Activated CD4-positive, alpha-beta memory T cell treated with anti-CD3 and anti-CD28 coated beads for 36 hours (primary cell): ENCODE measurements around the gene NRL. TPM values are rescaled to one million over a fixed set of nuclear protein-coding genes. Genes with fewer than 3 reads are reported as not detected.
"Not testable (repeated sequence)": the region's sequence is repeated elsewhere in the genome, so short reads cannot be mapped to it uniquely, and the experiment has no call there.

ENCODE experiments used
- CTCF ChIA-PET: fragments of 350-600 bp; sonication (Branson Sonifier 250); formaldehyde crosslinking; loops from one replicate; lab custom pipeline; 2021; ENCODE audit warnings: antibody characterized with exemption, inconsistent platforms; lab: Charles Lee
- POLR2A ChIA-PET: fragments of 350-600 bp; sonication (Branson Sonifier 250); formaldehyde crosslinking; loops from one replicate; lab custom pipeline; 2021; ENCODE audit warnings: antibody characterized with exemption; lab: Charles Lee
- DNase-seq: peaks from one replicate; pipeline ENCODE4 v3.0.0-alpha.2; 2020
- H3K27ac Mint-ChIP-seq: one replicate; pipeline ENCODE4 v1.8.0; 2021; ENCODE audit warnings: mixed read lengths
- H3K27me3 Mint-ChIP-seq: one replicate; pipeline ENCODE4 v1.8.0; 2021; ENCODE audit warnings: mixed read lengths
- H3K36me3 Mint-ChIP-seq: one replicate; pipeline ENCODE4 v1.8.0; 2021; ENCODE audit warnings: mixed read lengths
- H3K4me1 Mint-ChIP-seq: one replicate; pipeline ENCODE4 v1.8.0; 2021; ENCODE audit warnings: low read depth, mixed read lengths
- H3K4me3 Mint-ChIP-seq: one replicate; pipeline ENCODE4 v1.8.0; 2021; ENCODE audit warnings: mild to moderate bottlenecking, mixed read lengths
- H3K9me3 Mint-ChIP-seq: one replicate; pipeline ENCODE4 v1.8.0; 2021; ENCODE audit warnings: mixed read lengths
- intact Hi-C: fragments of 100-400 bp; cut with micrococcal nuclease; formaldehyde crosslinking; loops from one replicate; pipeline ENCODE4 v1.15.1; 2023
- total RNA-seq, 2 experiments: library from RNA; stranded (reverse); gene quantifications; one replicate each; pipeline ENCODE4 v1.2.3, GENCODE V29; 2021

NRL gene
- total RNA-seq, 2 experiments from 2014 or later: 1.2 to 1.9 TPM

DNA sequence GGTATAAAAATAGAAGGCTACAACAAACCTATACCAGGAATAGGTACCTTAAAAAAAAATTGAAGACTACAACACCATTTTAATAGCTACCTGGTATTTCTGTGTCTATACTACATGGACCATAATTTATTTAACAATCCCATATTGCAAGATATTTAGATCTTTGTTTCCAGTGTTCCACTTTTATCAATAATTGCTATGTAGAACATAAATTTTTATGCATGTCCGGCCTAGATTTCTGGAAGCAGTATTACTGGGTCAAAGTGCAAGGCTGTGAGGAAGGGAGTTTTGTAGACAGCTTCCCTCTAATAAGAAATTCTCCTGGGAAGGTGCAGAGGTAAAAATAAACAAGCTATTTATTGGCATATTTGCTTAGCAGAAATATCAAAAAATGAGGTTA lies 4.2 kb downstream of the NRL start:
- H3K9me3 Mint-ChIP-seq: no peaks in the 10 kb centered on the region
- H3K27ac Mint-ChIP-seq: peak overlapping the region; percentile 20
- CTCF ChIA-PET: interaction anchor here (0.5 to 11.2 kb wide), 17 partner anchors 10 to 164 kb away, joined by 3 to 261 read pairs (median 5); partner anchors contain the start of genes DHRS4L2, EMC9, IRF9 and MDP1
- peaks cover 7% of the 10 kb centered on the region for H3K36me3 Mint-ChIP-seq
- intact Hi-C loops: no loop called here
- H3K4me1 Mint-ChIP-seq: peaks cover 25% of the 10 kb centered on the region
- POLR2A ChIA-PET: interaction anchor here (1.1 to 5.6 kb wide), 6 partner anchors 16 to 52 kb away, joined by 3 to 41 read pairs (median 5); partner anchors contain the start of genes IRF9, PCK2 and PSME1
- no peaks in the 10 kb centered on the region for H3K27me3 Mint-ChIP-seq
- H3K4me3 Mint-ChIP-seq: no peak overlapping the region
- no peak for DNase-seq

DNA sequence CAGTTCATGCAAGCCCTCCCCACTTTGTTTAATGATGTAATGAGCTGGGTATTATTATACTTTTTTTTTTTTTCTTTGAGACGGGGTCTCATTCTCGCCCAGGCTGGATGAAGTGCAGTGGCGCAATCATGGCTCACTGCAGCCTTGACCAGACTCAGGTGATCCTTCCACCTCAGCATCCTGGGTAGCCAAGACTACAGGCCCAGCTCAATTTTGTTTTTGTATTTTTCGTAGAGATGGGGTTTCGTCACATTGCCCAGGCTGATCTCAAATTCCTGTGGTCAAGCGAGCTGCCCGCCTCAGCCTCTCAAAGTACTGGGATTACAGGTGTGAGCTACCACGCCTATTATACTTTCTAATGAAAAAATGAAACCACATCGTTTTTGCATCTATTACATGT lies 4.7 kb downstream of the NRL start:
- ChIA-PET CTCF (interaction anchor here (0.6 to 11.2 kb wide), 18 partner anchors 10 to 154 kb away, joined by 3 to 261 read pairs (median 7); partner anchors contain the start of genes CPNE6, DHRS4L2, EMC9 and IRF9), POLR2A (interaction anchor here (0.6 to 5.6 kb wide), 8 partner anchors 15 to 1370 kb away, joined by 3 to 41 read pairs (median 5); partner anchors contain the start of genes IRF9, PCK2 and PSME1)
- no peaks in the 10 kb centered on the region for H3K9me3 Mint-ChIP-seq
- intact Hi-C loops: no loop called here
- peaks cover 4% of the 10 kb centered on the region for H3K36me3 Mint-ChIP-seq
- no peak overlapping the region for H3K27ac Mint-ChIP-seq
- H3K27me3 Mint-ChIP-seq: no peaks in the 10 kb centered on the region
- no peak overlapping the region for H3K4me3 Mint-ChIP-seq
- H3K4me1 Mint-ChIP-seq: peaks cover 22% of the 10 kb centered on the region
- DNase-seq: no peak

DNA sequence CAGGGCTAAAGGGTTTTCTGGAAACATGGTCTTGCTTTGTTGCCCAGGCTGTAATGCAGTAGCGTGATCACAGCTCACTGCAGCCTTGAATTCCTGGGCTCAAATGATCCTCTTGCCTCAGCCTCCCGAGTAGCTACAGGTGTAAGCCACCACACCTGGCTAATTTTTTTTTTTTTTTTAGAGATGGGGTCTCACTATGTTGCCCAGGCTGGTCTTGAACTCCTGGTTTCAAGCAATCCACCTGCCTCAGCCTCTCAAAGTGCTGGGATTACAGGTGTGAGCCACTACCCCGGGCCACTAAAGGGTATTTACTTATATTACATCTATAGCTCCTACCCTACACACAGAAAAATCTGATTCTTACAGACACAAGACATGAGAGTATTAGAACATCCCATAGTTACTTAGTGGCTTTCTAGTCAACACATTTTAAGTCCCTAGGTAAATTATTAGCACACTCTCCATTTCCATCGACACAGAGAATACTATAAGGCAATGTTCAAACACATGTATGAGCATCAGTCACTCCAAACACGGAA lies 6.3 kb downstream of the NRL start:
- H3K27ac Mint-ChIP-seq: peak overlapping the region; percentile 91
- peaks cover 15% of the 10 kb centered on the region for H3K36me3 Mint-ChIP-seq
- DNase-seq: no peak
- peak overlapping the region; percentile 11 for H3K4me3 Mint-ChIP-seq
- no peaks in the 10 kb centered on the region for H3K9me3 Mint-ChIP-seq
- peaks cover 22% of the 10 kb centered on the region for H3K4me1 Mint-ChIP-seq
- ChIA-PET CTCF (interaction anchor here (0.7 to 11.2 kb wide), 37 partner anchors 8 to 441 kb away, joined by 3 to 261 read pairs (median 5); partner anchors contain the start of genes CARMIL3, DHRS4L2, EMC9 and IPO4), POLR2A (interaction anchor here (0.5 to 5.6 kb wide), 10 partner anchors 11 to 1726 kb away, joined by 3 to 41 read pairs (median 4); partner anchors contain the start of genes CARMIL3, EMC9, IRF9 and PCK2)
- intact Hi-C loops: loop anchor here (1.0 kb wide), 2 partner anchors 13 to 55 kb away; no protein-coding TSS in a partner anchor
- no peaks in the 10 kb centered on the region for H3K27me3 Mint-ChIP-seq

GRCh38 chr14:24106672-24107271 lies 8.0 kb downstream of the NRL start:
- Mint-ChIP-seq H3K4me3 (no peak overlapping the region), H3K36me3 (peaks cover 28% of the 10 kb centered on the region), H3K27ac (no peak overlapping the region), H3K9me3 (no peaks in the 10 kb centered on the region), H3K27me3 (no peaks in the 10 kb centered on the region), H3K4me1 (peaks cover 22% of the 10 kb centered on the region)
- no peak for DNase-seq
- CTCF ChIA-PET: interaction anchor here (1.1 to 11.2 kb wide), 7 partner anchors 13 to 54 kb away, joined by 3 to 261 read pairs (median 36); partner anchors contain the start of genes EMC9, IRF9 and PCK2
- POLR2A ChIA-PET: interaction anchor here (0.8 to 5.6 kb wide), 3 partner anchors 9 to 49 kb away, joined by 4 to 41 read pairs (median 6); partner anchors contain the start of gene PCK2
- intact Hi-C loops: no loop called here

DNA sequence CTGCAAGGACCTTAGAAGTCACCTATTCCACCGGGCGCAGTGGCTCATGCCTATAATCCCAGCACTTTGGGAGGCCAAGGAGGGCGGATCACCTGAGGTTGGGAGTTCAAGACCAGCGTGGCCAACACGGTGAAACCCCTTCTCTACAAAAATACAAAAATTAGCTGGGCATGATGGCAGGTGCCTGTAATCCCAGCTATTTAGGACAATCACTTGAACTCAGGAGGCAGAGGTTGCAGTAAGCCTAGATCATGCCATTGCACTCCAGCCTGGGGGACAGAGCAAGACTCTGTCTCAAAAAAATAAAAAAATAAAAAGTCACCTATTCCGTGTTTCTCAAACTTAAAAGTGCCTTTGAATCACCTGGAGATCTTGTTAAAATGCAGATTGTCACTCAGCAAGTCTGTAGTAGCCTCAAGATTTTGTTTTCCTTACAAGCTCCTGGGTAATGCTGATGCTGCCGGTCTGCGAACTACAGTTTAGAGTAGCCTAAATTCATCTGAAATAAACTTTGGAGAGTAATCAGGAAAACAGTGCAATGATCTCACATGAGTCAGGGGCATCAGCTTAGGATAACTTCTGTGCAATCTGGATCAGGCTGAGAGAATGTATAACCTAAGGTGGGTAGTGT lies 9.0 kb downstream of the NRL start:
- H3K4me3 Mint-ChIP-seq, H3K9me3 Mint-ChIP-seq, DNase-seq, intact Hi-C loops, H3K27me3 Mint-ChIP-seq: not testable (repeated sequence)
- H3K4me1 Mint-ChIP-seq: peaks cover 22% of the 10 kb centered on the region
- peak overlapping the region; percentile 64 for H3K27ac Mint-ChIP-seq
- ChIA-PET POLR2A (interaction anchor here (0.6 to 5.6 kb wide), 3 partner anchors 11 to 109 kb away, joined by 4 to 41 read pairs (median 6); partner anchors contain the start of gene PCK2), CTCF (interaction anchor here (1.1 to 11.2 kb wide), 5 partner anchors 12 to 55 kb away, joined by 3 to 261 read pairs (median 50); partner anchors contain the start of genes IRF9 and PCK2)
- H3K36me3 Mint-ChIP-seq: peaks cover 34% of the 10 kb centered on the region

DNA sequence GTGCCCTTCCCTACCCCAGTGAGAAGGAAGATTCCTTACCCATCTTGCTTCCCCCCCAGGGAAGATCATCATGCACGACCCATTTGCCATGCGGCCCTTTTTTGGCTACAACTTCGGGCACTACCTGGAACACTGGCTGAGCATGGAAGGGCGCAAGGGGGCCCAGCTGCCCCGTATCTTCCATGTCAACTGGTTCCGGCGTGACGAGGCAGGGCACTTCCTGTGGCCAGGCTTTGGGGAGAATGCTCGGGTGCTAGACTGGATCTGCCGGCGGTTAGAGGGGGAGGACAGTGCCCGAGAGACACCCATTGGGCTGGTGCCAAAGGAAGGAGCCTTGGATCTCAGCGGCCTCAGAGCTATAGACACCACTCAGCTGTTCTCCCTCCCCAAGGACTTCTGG lies 11.3 kb downstream of the NRL start:
- Mint-ChIP-seq H3K9me3 (no peaks in the 10 kb centered on the region), H3K36me3 (peaks cover 54% of the 10 kb centered on the region), H3K4me3 (no peak overlapping the region), H3K4me1 (peaks cover 8% of the 10 kb centered on the region), H3K27ac (no peak overlapping the region), H3K27me3 (no peaks in the 10 kb centered on the region)
- ChIA-PET POLR2A (interaction anchor here (1.1 to 1.8 kb wide), 4 partner anchors 10 to 58 kb away, joined by 3 to 9 read pairs (median 5); partner anchors contain the start of genes DCAF11, IRF9, NRL and PCK2), CTCF (interaction anchor here (0.5 to 11.2 kb wide), 4 partner anchors 10 to 230 kb away, joined by 3 to 261 read pairs (median 122); partner anchors contain the start of gene PCK2)
- no peak for DNase-seq
- intact Hi-C loops: no loop called here

GRCh38 chr14:24102357-24103048 lies 12.2 kb downstream of the NRL start:
- CTCF ChIA-PET: interaction anchor here (1.0 to 11.2 kb wide), 3 partner anchors 9 to 231 kb away, joined by 3 to 261 read pairs (median 241); partner anchors contain the start of gene PCK2
- H3K4me3 Mint-ChIP-seq: no peak overlapping the region
- DNase-seq: no peak
- POLR2A ChIA-PET: interaction anchor here (1.1 to 1.8 kb wide), 4 partner anchors 9 to 59 kb away, joined by 3 to 9 read pairs (median 5); partner anchors contain the start of genes DCAF11, IRF9, NRL and PCK2
- peaks cover 4% of the 10 kb centered on the region for H3K4me1 Mint-ChIP-seq
- no peaks in the 10 kb centered on the region for H3K27me3 Mint-ChIP-seq
- no peaks in the 10 kb centered on the region for H3K9me3 Mint-ChIP-seq
- H3K27ac Mint-ChIP-seq: no peak overlapping the region
- intact Hi-C loops: no loop called here
- peaks cover 59% of the 10 kb centered on the region for H3K36me3 Mint-ChIP-seq

- intact Hi-C loops: no loop called here
- H3K36me3 Mint-ChIP-seq: peaks cover 67% of the 10 kb centered on the region
- ChIA-PET POLR2A (interaction anchor here (1.3 kb wide), 1 partner anchor 60 kb away, joined by 4 read pairs; the partner anchor contains the start of gene IRF9), CTCF (interaction anchor here (0.6 to 11.2 kb wide), 6 partner anchors 8 to 45 kb away, joined by 3 to 261 read pairs (median 7); partner anchors contain the start of gene PCK2)
- H3K27me3 Mint-ChIP-seq: no peaks in the 10 kb centered on the region
- DNase-seq: no peak
- H3K9me3 Mint-ChIP-seq: no peaks in the 10 kb centered on the region
- H3K27ac Mint-ChIP-seq: no peak overlapping the region
- no peak overlapping the region for H3K4me3 Mint-ChIP-seq
- peaks cover 9% of the 10 kb centered on the region for H3K4me1 Mint-ChIP-seq
Observed at GRCh38 chr14:24100982-24101494, 13.7 kb downstream of the NRL start.

GRCh38 chr14:24100197-24100981 lies 14.4 kb downstream of the NRL start:
- no peaks in the 10 kb centered on the region for H3K9me3 Mint-ChIP-seq
- CTCF ChIA-PET: interaction anchor here (0.6 to 11.2 kb wide), 5 partner anchors 9 to 44 kb away, joined by 3 to 261 read pairs (median 5); no protein-coding TSS in a partner anchor
- H3K36me3 Mint-ChIP-seq: peaks cover 72% of the 10 kb centered on the region
- DNase-seq: no peak
- H3K4me1 Mint-ChIP-seq: peaks cover 12% of the 10 kb centered on the region
- POLR2A ChIA-PET: interaction anchor here (1.3 kb wide), 1 partner anchor 60 kb away, joined by 4 read pairs; the partner anchor contains the start of gene IRF9
- H3K4me3 Mint-ChIP-seq: no peak overlapping the region
- no peaks in the 10 kb centered on the region for H3K27me3 Mint-ChIP-seq
- intact Hi-C loops: no loop called here
- no peak overlapping the region for H3K27ac Mint-ChIP-seq
